Activated naive CD4-positive, alpha-beta T cell treated with anti-CD3 and anti-CD28 coated beads for 36 hours (primary cell): Measurements from ENCODE around the gene NUFIP2. TPM values are rescaled to one million over a fixed set of nuclear protein-coding genes. Genes with fewer than 3 reads are reported as not detected.
"Not testable (repeated sequence)": the region's sequence is repeated elsewhere in the genome, so short reads cannot be mapped to it uniquely, and the experiment has no call there.

ENCODE experiments used
- CTCF ChIA-PET: fragments of 350-600 bp; sonication (Branson Sonifier 250); formaldehyde crosslinking; loops from one replicate; lab custom pipeline; 2021; ENCODE audit warnings: antibody characterized with exemption; lab: Charles Lee
- DNase-seq: peaks from one replicate; pipeline ENCODE4 v3.0.0-alpha.2; 2020
- H3K27ac Mint-ChIP-seq: one replicate; pipeline ENCODE4 v1.8.0; 2021; ENCODE audit warnings: mild to moderate bottlenecking, mixed read lengths
- H3K27me3 Mint-ChIP-seq: one replicate; pipeline ENCODE4 v1.8.0; 2021; ENCODE audit warnings: low read depth, mixed read lengths
- H3K36me3 Mint-ChIP-seq: one replicate; pipeline ENCODE4 v1.8.0; 2021; ENCODE audit warnings: low read depth, mixed read lengths
- H3K4me1 Mint-ChIP-seq: one replicate; pipeline ENCODE4 v1.8.0; 2021; ENCODE audit warnings: low read depth, mixed read lengths
- H3K4me3 Mint-ChIP-seq: one replicate; pipeline ENCODE4 v1.8.0; 2021; ENCODE audit warnings: mild to moderate bottlenecking, moderate library complexity, mixed read lengths
- H3K9me3 Mint-ChIP-seq: one replicate; pipeline ENCODE4 v1.8.0; 2021; ENCODE audit warnings: mixed read lengths
- intact Hi-C: fragments of 100-400 bp; cut with micrococcal nuclease; formaldehyde crosslinking; loops from one replicate; pipeline ENCODE4 v1.15.1; 2023
- total RNA-seq, 2 experiments: library from RNA; stranded (reverse); gene quantifications; one replicate each; pipeline ENCODE4 v1.2.3, GENCODE V29; 2021

Gene NUFIP2
- total RNA-seq, 2 experiments from 2014 or later: 51.0 to 57.8 TPM

DNA sequence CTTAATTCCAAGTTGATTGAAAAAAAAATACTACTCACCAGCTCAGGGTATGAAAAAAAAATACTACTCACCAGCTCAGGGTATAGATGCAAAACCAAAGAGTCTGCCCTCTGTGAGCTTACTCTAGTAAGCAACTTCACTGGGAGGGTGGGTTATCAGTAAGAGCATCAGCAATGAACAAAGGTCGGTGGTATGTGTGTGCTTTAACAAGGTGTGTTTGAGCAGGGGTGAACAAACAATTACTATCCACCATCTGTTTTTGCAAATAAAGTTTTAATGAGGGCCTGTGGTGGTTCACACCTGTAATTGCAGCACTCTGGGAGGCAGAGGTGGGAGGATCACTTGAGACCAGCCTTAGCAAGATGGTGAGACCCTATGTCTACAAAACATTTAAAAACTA, 20.0 kb downstream of the NUFIP2 start:
- Mint-ChIP-seq H3K4me3 (no peak overlapping the region), H3K27ac (no peak overlapping the region)
- CTCF ChIA-PET: interaction anchor here (0.7 to 1.1 kb wide), 4 partner anchors 17 to 343 kb away, joined by 3 to 6 read pairs (median 3); no protein-coding TSS in a partner anchor

GRCh38 chr17:29271980-29272379, 22.0 kb downstream of the NUFIP2 start:
- H3K36me3 Mint-ChIP-seq: peaks cover 44% of the 10 kb centered on the region
- H3K27me3 Mint-ChIP-seq, H3K9me3 Mint-ChIP-seq, intact Hi-C loops, H3K4me3 Mint-ChIP-seq, CTCF ChIA-PET, DNase-seq, H3K27ac Mint-ChIP-seq: not testable (repeated sequence)
- peaks cover 41% of the 10 kb centered on the region for H3K4me1 Mint-ChIP-seq

More for the DNA sequence above, 20.0 kb downstream of the NUFIP2 start:
- DNase-seq: no peak
- H3K27me3 Mint-ChIP-seq: no peaks in the 10 kb centered on the region
- peaks cover 57% of the 10 kb centered on the region for H3K36me3 Mint-ChIP-seq
- H3K4me1 Mint-ChIP-seq: peaks cover 54% of the 10 kb centered on the region
- no peaks in the 10 kb centered on the region for H3K9me3 Mint-ChIP-seq
- intact Hi-C loops: no loop called here

DNA sequence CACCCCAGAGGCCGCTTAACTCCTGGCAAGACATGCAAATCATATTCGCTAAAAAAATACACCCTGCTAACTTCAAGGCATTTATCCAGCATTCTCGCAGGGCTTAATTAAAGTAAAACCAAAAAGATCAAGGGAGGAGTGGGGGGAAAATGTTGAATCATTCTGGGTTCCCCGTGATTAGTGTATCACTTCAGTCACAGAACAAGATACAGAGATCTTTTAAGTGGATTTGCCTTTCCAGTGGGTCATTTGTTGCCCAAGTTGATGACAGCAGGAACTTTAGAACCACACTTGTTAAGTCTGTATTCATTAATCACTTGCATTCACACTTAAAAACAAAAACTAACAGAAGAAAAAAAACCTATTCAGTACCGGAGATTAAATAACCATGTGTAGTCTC, 30.0 kb downstream of the NUFIP2 start:
- Mint-ChIP-seq H3K9me3 (no peaks in the 10 kb centered on the region), H3K27ac (peak overlapping the region; percentile 66), H3K27me3 (no peaks in the 10 kb centered on the region), H3K4me3 (no peak overlapping the region), H3K4me1 (peaks cover 47% of the 10 kb centered on the region), H3K36me3 (peaks cover 30% of the 10 kb centered on the region)
- DNase-seq: no peak
- intact Hi-C loops: no loop called here
- CTCF ChIA-PET: no interaction called here

GRCh38 chr17:29257756-29258155, 36.2 kb downstream of the NUFIP2 start:
- Mint-ChIP-seq H3K36me3 (peaks cover 18% of the 10 kb centered on the region), H3K9me3 (no peaks in the 10 kb centered on the region)

GRCh38 chr17:29256735-29257466, 37.0 kb downstream of the NUFIP2 start:
- DNase-seq: no peak
- peaks cover 16% of the 10 kb centered on the region for H3K36me3 Mint-ChIP-seq
- CTCF ChIA-PET: interaction anchor here (0.6 to 3.2 kb wide), 12 partner anchors 11 to 360 kb away, joined by 3 to 18 read pairs (median 4); partner anchors contain the start of genes ABHD15 and NUFIP2
- H3K4me3 Mint-ChIP-seq: no peak overlapping the region
- intact Hi-C loops: no loop called here
- peak overlapping the region; percentile 70 for H3K27ac Mint-ChIP-seq
- peaks cover 39% of the 10 kb centered on the region for H3K4me1 Mint-ChIP-seq
- no peaks in the 10 kb centered on the region for H3K27me3 Mint-ChIP-seq
- no peaks in the 10 kb centered on the region for H3K9me3 Mint-ChIP-seq

More at GRCh38 chr17:29257756-29258155, 36.2 kb downstream of the NUFIP2 start:
- Mint-ChIP-seq H3K4me3 (no peak overlapping the region), H3K4me1 (peaks cover 41% of the 10 kb centered on the region), H3K27me3 (no peaks in the 10 kb centered on the region), H3K27ac (peak overlapping the region; percentile 7)
- intact Hi-C loops: no loop called here
- DNase-seq: no peak
- CTCF ChIA-PET: interaction anchor here (0.7 to 3.2 kb wide), 10 partner anchors 15 to 360 kb away, joined by 3 to 18 read pairs (median 4); no protein-coding TSS in a partner anchor

DNA sequence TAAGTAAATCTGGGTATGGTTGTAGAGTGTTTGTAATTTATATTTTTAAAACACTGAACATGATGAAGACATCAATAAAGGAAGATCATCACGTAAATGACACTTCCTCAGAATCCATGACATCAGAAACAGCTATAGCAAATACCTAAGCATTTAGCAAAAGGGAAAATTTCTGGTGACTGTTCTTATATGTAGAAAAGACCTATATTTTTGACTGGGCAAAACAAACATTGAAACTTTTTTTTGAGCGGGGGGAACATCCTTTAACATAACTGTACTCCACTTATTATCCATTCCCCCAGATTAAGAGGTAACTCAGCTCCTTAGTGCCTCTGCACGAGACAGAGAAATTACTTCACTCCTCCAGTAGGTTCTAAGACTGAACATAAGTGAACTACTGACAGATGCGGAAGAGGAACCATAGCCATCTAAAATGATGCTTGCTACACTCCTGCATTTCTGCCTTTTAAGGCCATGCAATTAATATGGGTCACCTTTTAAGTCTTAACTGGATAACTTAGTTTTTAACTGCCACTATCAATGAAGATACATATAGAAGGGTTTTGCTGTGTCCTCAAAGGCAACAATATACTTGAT, 37.9 kb downstream of the NUFIP2 start:
- H3K36me3 Mint-ChIP-seq: peaks cover 16% of the 10 kb centered on the region
- intact Hi-C loops: no loop called here
- peaks cover 37% of the 10 kb centered on the region for H3K4me1 Mint-ChIP-seq
- H3K27me3 Mint-ChIP-seq: no peaks in the 10 kb centered on the region
- H3K4me3 Mint-ChIP-seq: no peak overlapping the region
- H3K9me3 Mint-ChIP-seq: no peaks in the 10 kb centered on the region
- no peak for DNase-seq
- no peak overlapping the region for H3K27ac Mint-ChIP-seq
- CTCF ChIA-PET: interaction anchor here (1.0 to 3.2 kb wide), 5 partner anchors 13 to 310 kb away, joined by 3 to 18 read pairs (median 7); partner anchors contain the start of gene ABHD15

GRCh38 chr17:29253037-29253436, 40.9 kb downstream of the NUFIP2 start:
- Mint-ChIP-seq H3K27me3 (no peaks in the 10 kb centered on the region), H3K9me3 (no peaks in the 10 kb centered on the region), H3K36me3 (peaks cover 9% of the 10 kb centered on the region), H3K4me1 (peaks cover 18% of the 10 kb centered on the region), H3K4me3 (no peak overlapping the region), H3K27ac (no peak overlapping the region)
- intact Hi-C loops: loop anchor here (2.0 kb wide), 1 partner anchor 42 kb away; the partner anchor contains the start of gene NUFIP2
- CTCF ChIA-PET: no interaction called here
- no peak for DNase-seq

DNA sequence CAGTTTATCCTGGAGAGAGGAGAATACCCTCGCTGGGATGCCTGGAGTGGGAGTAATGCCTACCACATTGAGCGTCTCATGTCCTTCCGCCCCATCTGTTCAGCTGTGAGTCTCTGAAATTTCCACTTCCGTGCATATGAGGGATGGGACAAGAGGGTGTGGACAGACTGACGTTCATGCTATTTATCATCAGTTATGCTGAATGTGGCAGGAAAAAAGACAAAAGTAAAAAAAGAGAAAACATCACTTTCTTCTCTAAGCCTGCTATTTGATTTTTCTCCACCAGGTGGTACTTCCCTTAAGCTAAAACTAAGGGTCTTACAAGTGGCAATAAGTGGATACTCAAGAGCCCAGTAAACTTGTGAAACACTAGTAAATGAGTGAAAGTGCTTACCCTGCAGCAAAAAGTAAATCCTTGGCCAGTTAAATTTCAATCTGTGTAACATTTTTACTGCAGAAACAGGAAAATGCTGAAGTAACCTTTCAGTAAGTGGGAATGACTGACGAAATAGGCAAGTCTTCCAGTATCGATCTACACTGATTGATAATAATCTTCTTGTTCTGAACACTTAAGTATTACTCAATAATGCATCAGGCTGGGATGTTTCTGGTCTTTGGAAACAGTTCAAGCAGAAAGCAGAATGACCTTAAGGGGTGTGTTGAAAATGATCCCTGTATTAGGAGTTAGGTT, 41.7 kb downstream of the NUFIP2 start:
- CTCF ChIA-PET: interaction anchor here (0.8 to 1.5 kb wide), 7 partner anchors 9 to 135 kb away, joined by 3 to 5 read pairs (median 3); no protein-coding TSS in a partner anchor
- no peaks in the 10 kb centered on the region for H3K9me3 Mint-ChIP-seq
- peaks cover 5% of the 10 kb centered on the region for H3K36me3 Mint-ChIP-seq
- intact Hi-C loops: loop anchor here (2.0 kb wide), 1 partner anchor 43 kb away; the partner anchor contains the start of gene NUFIP2
- no peaks in the 10 kb centered on the region for H3K27me3 Mint-ChIP-seq
- peaks cover 11% of the 10 kb centered on the region for H3K4me1 Mint-ChIP-seq
- no peak overlapping the region for H3K27ac Mint-ChIP-seq
- no peak overlapping the region for H3K4me3 Mint-ChIP-seq
- DNase-seq: no peak

GRCh38 chr17:29251184-29251583, 42.8 kb downstream of the NUFIP2 start:
- CTCF ChIA-PET: interaction anchor here (0.6 to 1.5 kb wide), 9 partner anchors 20 to 313 kb away, joined by 3 to 7 read pairs (median 3); no protein-coding TSS in a partner anchor
- Mint-ChIP-seq H3K9me3 (no peaks in the 10 kb centered on the region), H3K4me3 (no peak overlapping the region), H3K36me3 (no peaks in the 10 kb centered on the region), H3K27ac (no peak overlapping the region), H3K27me3 (no peaks in the 10 kb centered on the region), H3K4me1 (peaks cover 3% of the 10 kb centered on the region)
- no peak for DNase-seq
- intact Hi-C loops: no loop called here

DNA sequence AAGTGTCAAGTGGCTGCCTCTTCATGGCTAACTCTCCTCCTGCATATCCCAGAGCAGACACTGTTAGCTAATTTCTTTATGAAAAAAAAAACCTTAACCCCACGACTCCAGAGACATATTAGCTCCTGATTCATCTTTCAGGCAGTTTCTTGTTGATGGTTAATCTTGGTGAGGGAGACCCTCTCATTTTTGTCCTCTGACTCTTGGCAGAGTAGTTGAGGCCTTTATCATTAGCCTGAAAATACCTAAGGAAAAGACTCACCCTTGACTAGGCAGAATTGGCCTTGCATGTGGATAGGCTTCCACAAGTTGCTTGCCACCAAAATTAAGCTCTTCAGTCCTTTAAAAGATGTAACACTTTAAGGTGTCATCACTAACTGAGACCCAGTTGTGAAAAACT, 43.3 kb downstream of the NUFIP2 start:
- CTCF ChIA-PET: interaction anchor here (0.6 to 1.5 kb wide), 7 partner anchors 21 to 313 kb away, joined by 3 to 7 read pairs (median 3); no protein-coding TSS in a partner anchor
- Mint-ChIP-seq H3K9me3 (no peaks in the 10 kb centered on the region), H3K27me3 (no peaks in the 10 kb centered on the region), H3K27ac (no peak overlapping the region), H3K4me3 (no peak overlapping the region), H3K36me3 (no peaks in the 10 kb centered on the region), H3K4me1 (no peaks in the 10 kb centered on the region)
- intact Hi-C loops: no loop called here
- no peak for DNase-seq

DNA sequence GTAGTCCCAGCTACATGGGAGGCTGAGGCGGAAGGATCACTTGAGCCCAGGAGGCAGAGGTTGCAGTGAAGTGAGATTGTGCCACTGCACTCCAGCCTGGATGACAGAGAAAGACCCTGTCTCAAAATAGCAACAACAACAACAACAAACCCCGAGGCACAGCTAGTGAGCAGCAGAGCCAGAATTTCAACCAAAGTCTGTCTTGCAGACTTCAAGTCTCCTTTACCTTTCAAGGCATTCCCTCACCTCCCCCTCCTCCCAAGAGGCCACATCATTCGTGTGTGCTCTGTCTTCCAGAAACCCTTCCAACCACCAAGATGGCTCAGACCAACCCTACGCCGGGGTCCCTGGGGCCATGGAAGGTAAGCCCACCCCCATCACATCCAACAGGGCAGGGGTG, 45.1 kb downstream of the NUFIP2 start:
- H3K27me3 Mint-ChIP-seq: no peaks in the 10 kb centered on the region
- no peak overlapping the region for H3K4me3 Mint-ChIP-seq
- H3K4me1 Mint-ChIP-seq: no peaks in the 10 kb centered on the region
- CTCF ChIA-PET: interaction anchor here (0.6 to 1.6 kb wide), 3 partner anchors 121 to 230 kb away, joined by 3 read pairs; no protein-coding TSS in a partner anchor
- intact Hi-C loops: no loop called here
- no peak for DNase-seq
- no peak overlapping the region for H3K27ac Mint-ChIP-seq
- H3K36me3 Mint-ChIP-seq: no peaks in the 10 kb centered on the region
- H3K9me3 Mint-ChIP-seq: no peaks in the 10 kb centered on the region

DNA sequence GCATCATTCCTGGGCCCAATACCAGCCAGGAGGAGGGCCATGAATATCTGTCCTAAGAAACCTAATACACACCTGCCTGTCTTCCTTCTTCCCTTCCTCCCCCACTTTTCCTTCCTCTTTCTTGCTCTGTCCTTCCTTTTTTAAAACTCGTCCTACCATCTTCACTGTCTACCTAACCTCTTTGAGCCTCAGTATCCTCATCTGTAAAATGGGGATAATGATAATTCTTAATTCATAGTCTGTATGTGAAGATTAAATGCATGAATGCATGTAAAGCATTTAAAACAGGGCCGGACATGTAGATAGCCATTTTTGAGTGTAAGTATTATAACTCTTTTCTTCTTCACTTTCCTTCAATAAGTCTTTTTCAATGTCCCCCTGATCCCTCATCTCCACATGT, 46.7 kb downstream of the NUFIP2 start:
- no peak overlapping the region for H3K4me3 Mint-ChIP-seq
- CTCF ChIA-PET: no interaction called here
- H3K27me3 Mint-ChIP-seq: no peaks in the 10 kb centered on the region
- DNase-seq: no peak
- intact Hi-C loops: no loop called here
- no peaks in the 10 kb centered on the region for H3K4me1 Mint-ChIP-seq
- no peaks in the 10 kb centered on the region for H3K36me3 Mint-ChIP-seq
- no peak overlapping the region for H3K27ac Mint-ChIP-seq
- H3K9me3 Mint-ChIP-seq: no peaks in the 10 kb centered on the region
